Measurements from ENCODE around the gene ADAM19. TPM values are rescaled to one million over a fixed set of nuclear protein-coding genes. Genes with fewer than 3 reads are reported as not detected.

Gene ADAM19
- total RNA-seq, 1 donor from 2014 or later: 161 TPM

DNA sequence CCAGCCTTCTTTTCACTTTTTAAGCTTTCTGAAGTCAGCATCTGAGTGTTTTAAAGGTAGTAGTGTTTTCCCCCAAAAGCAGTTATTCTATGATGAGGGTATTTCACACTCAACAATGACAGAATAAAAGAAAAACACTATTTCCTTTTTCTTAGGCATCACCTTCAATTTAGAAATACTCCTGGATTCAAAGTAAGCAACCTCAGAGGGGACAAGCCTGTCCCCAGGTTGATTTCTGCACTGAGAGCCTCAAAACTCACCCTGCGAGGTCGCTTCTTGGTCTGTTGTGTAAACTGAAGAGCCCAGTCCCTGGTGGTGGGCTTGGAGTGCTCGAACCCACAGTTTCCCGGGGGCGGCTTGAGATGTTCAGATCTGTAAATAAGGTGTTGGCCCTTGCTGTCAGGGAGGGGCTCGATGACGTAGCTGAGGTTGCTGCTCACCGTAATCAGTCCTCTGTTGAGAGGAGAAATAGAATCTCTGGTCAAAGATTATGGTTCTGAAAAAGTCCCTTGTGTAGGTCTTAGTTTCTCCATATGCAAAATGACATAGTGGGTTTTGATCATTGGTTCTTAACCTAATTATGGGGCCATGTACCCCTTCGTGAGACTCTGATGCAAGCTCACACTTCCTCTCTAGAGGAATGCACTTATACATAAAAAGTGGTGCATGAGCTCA is 55.9 kb downstream of the ADAM19 start:
- DNase-seq (ENCODE audit: extremely low read depth, low read depth, low spot score): no peak

DNA sequence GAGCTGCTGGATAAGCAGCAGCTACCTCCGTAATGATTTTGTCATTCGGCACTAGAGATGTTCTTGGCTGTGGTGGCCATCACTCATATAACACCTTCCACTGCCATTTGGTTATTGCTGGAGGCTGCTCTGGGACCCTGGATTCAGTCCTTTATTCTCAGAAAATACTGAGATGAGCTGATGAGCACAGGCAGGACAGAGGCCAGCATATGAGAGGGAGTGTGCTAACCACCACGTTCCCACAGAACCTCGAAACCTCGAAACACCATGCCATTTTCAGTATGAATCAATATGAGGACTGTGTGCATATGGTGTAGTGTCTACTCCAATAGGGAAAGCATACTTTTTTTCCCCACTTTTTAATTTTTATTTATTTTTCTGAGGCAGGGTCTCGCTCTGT is 56.6 kb downstream of the ADAM19 start:
- DNase-seq (ENCODE audit: extremely low read depth, low read depth, low spot score): no peak

DNA sequence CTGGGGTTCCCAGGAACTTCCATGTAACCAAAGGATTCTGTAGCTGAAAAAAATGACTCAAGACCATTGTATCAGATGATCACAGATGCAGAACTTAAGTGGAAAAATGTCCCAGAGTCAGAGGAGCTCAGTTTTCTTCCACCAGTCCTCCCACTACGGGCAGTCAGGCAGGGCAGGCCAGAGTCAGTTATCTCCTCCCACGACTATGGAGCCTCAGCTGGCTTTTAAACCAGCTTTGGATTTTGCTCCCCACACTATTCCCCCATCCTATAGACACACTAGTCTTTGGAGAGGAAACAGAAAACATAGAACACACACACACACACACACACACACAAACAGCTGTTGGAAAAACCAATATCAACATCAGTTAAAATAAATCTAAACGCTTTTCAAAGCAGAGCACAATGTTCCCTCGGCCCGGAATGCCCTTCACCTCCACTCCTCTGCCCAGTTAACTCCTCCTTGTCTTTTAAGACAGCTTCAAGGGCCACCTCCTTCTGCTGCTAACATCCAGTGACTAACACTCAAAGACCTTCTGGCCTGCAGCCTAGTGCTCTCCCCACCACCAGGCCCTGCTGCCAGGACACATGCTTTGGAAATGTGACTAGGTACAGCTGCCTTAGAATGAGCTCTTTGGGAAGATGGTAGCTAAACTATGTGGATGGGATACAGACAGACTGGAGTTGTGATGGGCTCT is 58.8 kb downstream of the ADAM19 start:
- DNase-seq (ENCODE audit: extremely low read depth, low read depth, low spot score): no peak

DNA sequence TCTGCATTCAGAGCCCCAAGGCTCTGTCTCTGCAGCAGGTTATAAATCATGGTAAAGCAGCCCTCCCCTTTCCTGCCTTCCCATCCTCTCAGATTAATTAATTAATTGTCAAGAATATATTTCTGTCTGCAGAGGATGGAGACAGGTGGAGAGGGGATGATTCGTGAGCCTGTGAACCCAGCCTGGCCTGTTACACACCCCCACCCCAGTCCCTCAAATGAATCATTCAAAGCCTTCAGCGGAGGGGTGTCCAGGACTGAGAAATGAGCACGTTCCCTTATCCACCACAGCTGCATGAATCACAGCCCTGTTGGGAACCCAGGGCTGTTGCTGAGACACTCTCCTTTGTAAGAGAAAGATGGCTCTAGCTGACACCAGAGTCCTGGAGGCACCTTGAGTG is 59.6 kb downstream of the ADAM19 start:
- DNase-seq (ENCODE audit: extremely low read depth, low read depth, low spot score): no peak

DNA sequence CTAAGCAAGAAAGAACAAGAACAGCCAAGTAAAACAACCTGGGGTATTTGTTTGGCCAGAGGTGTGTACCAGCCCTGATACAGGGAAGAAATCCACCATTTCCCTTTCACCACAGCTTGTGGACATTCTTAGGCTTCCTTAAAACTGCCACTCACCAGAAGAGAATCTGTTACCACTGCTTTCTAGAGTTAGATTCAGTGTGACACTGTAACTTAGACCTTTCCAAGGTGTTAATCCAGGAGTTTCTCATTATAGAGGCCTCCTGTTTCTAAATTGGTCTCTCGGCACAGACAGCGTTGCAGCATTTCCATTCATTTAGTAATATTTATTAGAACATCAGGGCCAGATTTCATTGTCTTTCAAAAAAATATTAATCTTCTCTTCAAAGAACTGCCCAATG is 60.6 kb downstream of the ADAM19 start:
- no peak for DNase-seq (ENCODE audit: extremely low read depth, low read depth, low spot score)

DNA sequence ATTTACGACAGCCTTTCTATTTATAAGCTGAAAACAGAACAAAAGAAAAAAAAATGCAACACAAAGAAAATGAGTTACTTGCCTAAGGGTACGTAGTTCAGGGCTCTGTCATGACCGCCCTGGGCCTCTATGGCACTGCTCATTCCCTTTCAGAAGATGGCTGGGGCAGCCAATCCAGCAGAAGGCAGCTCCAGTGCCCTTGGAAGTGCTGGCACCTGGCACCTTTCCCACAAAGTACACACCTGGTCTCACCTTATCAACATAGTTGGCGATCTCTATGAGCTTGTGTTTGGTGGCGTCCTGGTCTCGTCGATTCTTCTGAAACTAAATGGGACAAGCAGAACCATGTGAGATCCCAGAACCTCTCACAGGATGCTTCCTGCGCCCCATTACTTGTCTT is 62.4 kb downstream of the ADAM19 start:
- no peak for DNase-seq (ENCODE audit: extremely low read depth, low read depth, low spot score)

DNA sequence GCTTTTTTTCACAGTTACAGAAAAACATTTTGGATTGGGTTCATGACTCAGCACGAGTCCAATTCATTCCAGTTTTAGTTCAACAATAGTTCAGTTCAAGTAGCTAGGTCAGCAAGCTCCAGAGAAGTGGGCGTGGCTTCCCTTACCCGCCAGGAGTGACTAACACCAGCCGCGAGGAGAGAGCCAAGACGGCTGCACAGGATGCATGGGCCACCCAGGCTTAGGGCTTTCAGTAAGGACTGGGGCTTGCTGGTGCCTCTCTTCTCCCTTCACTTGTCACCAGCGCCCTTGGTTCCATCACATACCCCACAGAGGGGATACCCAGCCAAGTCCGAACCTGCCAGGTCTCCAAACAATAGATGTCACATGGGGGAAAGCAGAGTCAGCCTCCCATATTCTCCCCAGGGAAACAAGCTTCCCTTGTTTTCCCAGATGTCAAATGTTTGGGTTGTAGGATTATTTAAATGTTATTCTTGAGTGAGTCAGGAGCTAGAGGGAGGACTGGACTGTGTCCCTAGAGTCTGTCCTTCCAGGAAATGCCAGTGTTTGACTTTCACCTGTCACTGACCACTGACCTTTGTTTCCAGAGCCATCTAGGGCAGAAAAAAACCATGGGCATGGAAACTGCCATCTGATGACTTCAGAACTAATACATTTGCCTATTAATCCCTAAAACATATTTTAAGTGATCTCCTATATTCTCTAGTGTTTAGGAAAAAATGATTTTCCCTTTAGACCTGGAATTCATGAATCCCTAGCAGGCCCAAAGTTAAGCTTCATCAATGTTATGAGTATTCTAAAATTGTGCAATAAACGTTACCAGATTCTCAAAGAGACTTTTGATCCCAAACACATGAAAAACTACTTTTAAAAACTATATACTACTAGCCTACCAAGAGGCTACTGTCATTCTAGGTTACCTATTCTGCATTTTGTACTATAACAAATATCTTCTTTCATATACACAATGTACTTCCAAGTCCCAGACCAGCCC is 63.6 kb downstream of the ADAM19 start:
- DNase-seq (ENCODE audit: extremely low read depth, low read depth, low spot score): peak; percentile 93

DNA sequence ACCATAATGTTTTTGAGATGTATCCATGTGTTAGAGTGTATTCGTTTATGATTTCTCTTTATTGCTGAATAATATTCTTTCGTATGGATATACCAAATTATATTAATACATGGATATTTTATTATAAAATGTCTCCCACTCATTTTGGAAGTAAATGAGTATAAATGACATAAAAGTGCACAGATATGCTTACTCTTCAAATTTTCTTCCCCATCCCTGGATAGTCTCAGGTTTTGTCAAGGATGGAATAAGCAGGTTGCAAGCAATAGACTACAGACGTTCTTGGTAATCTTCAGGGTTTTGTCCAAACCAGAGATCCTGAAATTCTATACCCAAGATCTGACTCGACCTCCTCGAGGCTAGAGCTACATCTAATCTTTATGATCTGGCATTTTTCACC is 64.9 kb downstream of the ADAM19 start:
- DNase-seq (ENCODE audit: extremely low read depth, low read depth, low spot score): no peak

DNA sequence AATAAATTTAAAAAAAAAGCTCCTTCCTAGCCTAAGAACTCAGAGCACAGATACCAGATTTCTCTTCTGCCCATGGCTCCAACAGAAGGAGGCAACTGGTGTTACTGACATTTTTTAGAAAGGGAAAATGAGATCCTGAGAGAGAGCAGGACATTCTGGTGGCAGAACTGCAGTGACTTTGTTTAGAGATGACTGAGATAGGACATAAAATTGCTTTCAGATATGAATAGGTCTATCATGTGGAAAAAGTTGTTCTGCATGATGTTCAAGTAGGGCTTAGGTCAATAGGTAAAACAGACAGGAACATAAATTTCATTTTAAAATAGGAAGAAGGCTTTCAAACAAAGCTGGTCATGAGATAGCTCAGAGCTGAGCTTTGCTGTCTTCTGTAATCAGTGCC is 66.0 kb downstream of the ADAM19 start:
- no peak for DNase-seq (ENCODE audit: extremely low read depth, low read depth, low spot score)

DNA sequence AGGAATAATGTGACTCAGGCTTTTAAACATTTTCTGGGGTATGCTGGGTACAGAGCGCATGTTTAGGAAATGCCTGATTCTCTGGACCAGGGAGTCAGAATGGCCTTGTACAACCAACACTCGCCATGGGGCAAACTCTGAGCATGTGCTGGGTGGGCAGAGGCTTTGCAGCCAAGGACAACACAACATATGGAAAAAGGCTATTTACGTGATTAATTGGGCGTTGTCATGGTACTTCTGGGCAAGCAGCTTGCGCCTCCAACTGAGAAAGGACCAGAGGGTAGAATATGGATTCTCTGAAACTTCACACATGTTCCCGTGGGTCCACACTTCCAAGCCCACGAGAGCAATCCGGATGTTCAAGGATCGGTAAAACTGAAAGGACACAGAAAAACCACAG is 66.5 kb downstream of the ADAM19 start:
- DNase-seq (ENCODE audit: extremely low read depth, low read depth, low spot score): no peak

DNA sequence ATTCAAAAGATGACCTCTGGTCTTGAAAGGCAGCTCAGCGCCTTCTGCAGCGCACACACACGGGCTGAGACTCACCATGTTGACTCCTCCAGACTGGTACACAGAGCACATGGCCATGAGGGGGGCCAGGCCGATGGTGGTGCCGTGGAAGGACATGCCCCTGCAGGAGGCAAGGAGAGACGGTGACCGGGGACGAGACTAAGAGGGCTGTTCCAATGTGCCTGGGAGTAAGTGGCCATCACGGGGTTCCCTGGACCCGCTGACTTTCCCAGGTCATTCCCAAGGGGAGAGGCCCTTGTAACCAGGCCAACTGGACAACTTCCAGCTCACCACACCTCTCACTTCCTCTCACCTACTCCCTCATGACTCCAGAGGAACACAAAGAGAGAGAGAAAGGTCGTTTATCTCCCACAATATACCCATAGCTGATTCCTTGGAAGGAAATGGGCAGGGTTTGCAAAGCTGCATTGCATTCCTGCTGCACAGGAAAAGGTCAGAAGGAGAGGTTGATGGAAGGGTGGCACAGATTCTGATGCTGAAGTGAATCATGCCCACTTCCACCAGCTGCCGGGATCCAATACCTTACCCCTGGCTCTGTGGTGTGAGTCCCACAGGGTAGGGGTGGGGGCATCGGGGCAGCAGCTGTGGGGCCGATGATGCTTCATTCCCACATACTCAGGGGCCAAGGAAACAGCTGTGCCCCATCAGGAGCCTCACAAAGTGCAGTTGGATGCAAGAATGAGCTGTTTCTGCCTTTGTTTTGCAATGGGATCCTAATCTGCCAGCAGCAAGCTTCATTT is 68.4 kb downstream of the ADAM19 start:
- peak; percentile 37 for DNase-seq (ENCODE audit: extremely low read depth, low read depth, low spot score)

DNA sequence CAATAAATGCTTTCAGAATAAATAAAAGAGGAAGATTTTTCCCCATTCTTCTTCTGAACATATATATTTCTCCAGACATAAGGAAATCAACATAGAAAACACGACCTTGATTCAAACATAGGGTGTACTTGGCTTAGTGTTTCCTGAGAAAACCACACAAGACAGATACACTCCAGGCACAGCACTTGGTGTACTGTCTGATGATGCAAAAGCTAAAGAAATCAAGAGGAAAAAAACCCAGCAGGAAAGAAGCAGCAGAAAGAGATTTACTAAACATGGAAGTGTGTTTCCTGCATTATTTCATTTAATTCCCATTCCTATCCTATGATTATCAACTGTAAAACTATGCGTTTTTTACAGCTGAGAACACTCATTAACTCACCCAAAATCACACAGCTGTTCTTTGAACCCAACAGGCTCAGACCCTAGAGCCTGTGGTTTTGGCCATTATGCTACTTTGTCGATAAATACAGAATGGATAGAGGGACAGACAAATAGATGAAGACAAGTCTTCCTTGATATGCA is 69.4 kb downstream of the ADAM19 start:
- DNase-seq (ENCODE audit: extremely low read depth, low read depth, low spot score): no peak

DNA sequence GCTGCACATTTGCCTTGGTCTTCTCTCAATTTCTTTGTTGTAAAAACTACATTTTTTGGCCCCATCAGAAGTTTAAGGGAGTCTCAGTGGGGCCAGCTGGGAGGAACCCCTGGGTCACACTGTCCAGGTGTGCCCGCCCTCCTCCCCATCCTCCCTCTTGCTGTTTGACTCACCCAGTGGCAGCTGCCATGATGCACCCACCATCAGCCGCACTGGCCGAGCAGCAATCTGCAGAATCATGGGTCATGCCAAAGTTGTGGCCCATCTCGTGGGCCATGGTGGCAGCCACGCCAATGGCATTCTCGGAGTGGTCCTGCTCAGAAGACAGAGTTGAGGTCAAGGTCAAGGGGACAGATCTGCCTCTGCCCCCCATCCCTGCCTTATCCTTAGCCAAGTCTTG is 70.1 kb downstream of the ADAM19 start:
- DNase-seq (ENCODE audit: extremely low read depth, low read depth, low spot score): no peak

DNA sequence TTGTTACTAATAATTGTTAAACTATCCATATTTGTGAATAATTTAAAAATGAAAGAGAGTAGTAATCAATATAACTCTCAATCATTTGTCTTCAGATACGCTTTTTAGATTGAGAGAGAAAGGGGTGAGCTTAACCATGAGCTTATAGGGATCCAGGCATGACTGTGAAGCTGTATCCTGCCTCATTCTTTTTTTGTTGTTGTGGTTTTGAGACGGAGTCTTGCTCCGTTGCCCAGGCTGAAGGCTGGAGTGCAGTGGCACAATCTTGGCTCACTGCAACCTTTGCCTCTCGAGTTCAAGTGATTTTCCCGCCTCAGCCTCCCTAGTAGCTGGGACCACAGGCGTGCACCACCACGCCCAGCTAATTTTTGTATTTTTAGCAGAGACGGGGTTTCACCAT is 71.5 kb downstream of the ADAM19 start:
- no peak for DNase-seq (ENCODE audit: extremely low read depth, low read depth, low spot score)

DNA sequence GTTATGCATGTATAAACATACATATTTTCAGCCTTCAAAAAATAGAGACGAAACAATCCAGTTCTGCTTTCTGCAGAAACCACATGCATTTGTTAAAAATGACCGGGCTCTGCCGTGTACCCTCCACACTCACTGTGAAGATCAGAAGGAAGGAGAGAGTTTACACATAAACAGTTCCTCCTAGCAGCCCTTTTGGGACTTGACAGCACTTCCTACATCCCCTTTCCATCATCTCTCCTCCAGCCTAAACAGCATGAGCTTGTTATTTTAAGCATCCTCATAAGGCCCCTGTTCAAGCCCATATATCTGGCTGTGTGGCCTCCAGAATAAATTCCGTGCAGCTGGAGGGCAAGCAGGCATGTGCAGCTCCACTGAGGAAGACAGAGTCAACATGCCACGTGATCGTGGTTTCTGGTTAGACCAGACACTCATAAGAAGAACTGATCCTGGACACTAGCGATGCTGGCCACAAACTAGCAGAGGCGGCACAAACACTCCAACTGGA is 73.4 kb downstream of the ADAM19 start:
- no peak for DNase-seq (ENCODE audit: extremely low read depth, low read depth, low spot score)

DNA sequence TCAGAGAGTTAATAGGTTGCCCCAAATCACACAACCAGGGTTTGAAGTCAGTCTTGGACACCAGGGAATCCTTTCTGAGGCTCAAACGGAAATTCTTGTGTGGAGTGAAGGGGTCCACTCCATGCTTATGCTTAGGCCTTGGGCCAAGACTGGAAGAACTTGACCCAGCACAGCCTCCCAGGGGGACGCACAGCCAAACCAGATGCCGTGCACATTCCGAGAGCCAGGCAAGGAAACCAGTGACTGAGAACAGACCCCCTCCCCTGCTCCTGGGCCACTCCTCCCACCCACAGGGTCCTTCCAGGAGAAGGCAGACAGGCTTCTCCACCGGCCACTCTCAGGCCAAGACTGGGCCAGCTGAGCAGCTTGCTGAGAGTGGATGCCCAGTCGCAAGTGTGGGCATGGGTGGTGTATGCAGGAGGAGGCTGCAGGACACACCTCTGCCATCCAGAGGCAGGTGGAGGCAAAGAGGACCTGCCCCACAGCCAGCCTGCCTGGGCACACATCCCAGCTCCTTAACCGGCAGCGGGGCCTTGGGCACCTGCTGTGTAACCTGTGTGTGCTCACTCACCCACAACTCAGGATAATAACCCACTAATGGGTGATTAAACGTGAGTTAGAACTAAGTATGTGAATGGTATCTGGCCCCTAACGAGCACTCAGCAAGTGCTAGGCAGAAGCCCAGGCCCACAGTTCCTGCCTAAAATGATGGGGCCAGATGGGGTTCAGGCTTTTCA is 77.5 kb downstream of the ADAM19 start:
- DNase-seq (ENCODE audit: extremely low read depth, low read depth, low spot score): no peak

DNA sequence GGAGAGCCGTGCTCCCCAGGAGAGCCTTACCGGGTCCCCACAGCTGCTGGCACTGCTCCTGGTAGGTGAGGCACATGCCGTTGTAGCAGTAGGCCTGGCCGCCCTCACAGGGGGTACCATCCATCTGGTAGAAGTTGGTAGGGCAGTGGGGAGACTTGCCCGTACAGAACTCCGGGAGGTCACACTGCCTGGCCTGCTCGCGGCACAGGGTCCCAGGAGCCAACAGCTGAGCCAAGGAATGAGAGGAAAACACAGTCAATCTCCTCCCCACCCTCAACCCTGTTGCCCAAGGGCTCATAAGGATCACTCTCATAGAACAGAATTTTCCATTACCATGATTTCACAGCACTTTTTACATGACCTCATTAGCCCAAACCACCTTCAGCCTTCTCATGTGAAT is 78.7 kb downstream of the ADAM19 start:
- no peak for DNase-seq (ENCODE audit: extremely low read depth, low read depth, low spot score)

DNA sequence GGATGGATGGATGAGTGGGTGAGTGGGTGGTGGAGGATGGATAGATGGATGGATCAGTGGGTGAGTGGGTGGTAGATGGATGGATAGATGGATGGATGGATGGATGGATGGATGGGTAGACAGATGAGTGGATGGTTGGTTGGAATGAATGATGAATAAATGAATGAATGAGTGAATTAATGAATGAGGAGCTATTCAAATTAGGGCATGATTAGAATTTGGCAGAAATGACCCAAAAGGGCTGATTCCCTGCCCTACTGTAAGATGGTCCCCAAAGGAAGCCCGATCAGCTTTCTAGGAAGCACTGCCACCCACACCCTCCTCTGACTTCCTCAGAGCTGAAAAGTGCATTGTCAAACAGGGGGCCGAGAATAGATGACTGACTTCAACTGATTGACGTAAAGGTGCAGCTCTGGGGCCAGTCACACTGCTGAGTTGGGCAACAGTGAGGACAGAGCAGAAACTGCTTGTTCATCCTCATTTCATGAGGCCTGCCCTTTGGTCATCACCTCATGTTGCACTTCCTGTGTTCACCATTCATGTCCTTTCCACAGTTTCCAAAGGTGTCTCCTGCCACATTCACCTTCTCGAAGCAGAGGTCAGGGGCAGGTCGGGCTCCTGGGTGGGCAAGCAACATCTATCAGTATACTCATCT is 81.3 kb downstream of the ADAM19 start:
- no peak for DNase-seq (ENCODE audit: extremely low read depth, low read depth, low spot score)

DNA sequence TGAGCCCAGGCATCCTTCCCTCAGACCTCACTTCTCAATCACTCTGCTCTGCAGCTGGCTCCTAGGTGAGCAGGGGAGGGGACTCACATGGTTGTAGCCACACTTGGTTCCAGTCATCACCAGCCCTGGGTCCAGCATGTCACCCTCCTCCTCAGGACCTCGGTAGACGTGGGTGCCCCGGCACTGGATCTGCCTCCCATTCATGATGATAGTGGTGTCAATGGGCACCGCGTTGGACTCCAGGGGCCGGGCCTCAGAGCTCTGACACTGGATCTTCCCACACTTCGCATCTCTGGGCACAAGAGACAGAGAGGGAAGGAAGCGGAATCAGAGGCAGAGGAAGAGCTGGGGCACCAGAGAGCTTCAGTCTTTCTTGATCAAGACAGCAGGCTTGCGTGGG is 82.7 kb downstream of the ADAM19 start:
- DNase-seq (ENCODE audit: extremely low read depth, low read depth, low spot score): no peak
